ENCODE data around the gene ATXN2. TPM values are rescaled to one million over a fixed set of nuclear protein-coding genes. Genes with fewer than 3 reads are reported as not detected.

ATXN2 gene
- total RNA-seq, 6 experiments from 2014 or later, result 80.7 to 110 (median 91.9) TPM

DNA sequence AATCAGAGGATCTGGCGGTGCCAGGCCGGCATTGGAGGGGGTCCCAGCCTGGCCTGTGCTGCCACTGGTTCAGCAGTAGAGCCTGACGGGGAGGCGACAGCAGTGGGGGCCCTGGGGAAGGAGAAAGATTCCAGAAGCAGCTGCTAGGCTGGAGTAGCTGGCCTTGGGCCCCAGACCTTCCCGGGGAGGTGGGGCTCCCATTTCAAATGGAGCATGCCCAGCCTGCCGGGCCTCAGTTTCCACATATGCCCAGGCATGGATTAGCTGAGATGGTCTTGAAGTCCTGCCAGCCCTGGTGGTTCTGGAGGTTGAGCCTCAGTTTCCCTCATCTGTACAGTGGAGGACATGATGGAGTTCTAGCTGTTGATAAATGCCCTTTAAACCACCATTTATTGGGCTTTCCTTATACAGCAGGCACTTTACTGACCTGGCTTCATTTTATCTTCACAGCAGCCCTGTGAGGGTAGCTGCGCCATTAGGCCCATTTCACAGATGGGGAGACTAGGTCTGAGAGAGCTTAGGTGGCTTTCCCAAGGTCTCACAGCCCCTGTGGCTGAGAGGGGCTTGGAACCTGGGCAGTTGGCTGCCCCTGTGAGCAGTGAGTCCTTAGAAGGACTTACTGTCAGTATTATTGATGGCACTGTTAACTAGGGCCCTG lies 171.6 kb downstream of the ATXN2 start:
- H3K36me3 Mint-ChIP-seq (ENCODE audit: low read depth), result peaks cover 21% of the 10 kb centered on the region; the same call in 1 of the 2 replicates
- no peak overlapping the region for H3K27ac Mint-ChIP-seq
- H3K4me1 Mint-ChIP-seq (ENCODE audit: low read depth), result peaks cover 52% of the 10 kb centered on the region
- no peak for DNase-seq
- H3K9me3 Mint-ChIP-seq, result no peaks in the 10 kb centered on the region
- TF ChIP-seq, protein P1, sequence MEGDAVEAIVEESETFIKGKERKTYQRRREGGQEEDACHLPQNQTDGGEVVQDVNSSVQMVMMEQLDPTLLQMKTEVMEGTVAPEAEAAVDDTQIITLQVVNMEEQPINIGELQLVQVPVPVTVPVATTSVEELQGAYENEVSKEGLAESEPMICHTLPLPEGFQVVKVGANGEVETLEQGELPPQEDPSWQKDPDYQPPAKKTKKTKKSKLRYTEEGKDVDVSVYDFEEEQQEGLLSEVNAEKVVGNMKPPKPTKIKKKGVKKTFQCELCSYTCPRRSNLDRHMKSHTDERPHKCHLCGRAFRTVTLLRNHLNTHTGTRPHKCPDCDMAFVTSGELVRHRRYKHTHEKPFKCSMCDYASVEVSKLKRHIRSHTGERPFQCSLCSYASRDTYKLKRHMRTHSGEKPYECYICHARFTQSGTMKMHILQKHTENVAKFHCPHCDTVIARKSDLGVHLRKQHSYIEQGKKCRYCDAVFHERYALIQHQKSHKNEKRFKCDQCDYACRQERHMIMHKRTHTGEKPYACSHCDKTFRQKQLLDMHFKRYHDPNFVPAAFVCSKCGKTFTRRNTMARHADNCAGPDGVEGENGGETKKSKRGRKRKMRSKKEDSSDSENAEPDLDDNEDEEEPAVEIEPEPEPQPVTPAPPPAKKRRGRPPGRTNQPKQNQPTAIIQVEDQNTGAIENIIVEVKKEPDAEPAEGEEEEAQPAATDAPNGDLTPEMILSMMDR (IDR thresholded peaks at IDR 0.05), result no peak
- H3K27me3 Mint-ChIP-seq (ENCODE audit: insufficient read depth), result peaks cover 4% of the 10 kb centered on the region; the same call in 1 of the 2 replicates
- H3K4me3 Mint-ChIP-seq, result no peak overlapping the region

DNA sequence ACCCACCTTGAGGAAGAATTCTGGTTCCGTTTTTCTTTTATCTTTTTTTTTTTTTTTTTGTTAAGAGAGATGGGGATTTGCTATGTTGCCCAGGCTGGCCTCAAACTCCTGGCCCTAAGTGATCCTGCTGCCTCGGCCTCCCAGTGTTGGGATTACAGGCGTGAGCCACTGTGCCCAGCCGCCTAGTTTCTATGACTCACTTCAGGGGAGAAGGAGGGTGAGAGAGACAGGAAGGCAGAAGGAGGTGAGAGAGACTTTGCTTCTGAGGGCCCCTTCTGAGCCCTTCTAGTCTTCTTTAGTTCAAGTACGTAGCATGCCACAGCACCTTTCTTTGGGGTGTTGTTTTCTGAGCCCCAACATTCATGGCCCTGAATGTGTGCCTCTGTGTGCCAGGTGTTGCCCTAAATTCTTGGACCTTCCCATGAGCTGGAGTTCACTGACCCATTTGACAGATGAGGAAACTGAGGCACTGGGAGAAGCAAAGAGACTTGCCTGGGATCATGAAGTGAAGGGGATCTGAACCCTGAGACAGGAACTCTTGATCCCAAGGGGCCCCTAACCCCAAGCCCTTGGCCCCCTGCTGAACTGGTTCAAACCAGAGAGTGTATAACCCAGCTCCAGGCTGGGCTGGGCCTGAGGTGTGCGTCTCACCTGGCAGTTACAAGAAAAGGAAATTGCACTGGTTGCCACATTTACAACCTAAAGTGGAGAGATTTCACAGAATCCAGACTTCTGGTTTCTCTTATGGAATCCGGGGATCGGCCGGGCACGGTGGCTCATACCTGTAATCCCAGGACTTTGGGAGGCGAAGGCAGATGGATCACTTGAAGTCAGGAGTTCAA lies 172.6 kb downstream of the ATXN2 start:
- DNase-seq, result peak; percentile 49
- H3K36me3 Mint-ChIP-seq (ENCODE audit: low read depth), result peaks cover 12% of the 10 kb centered on the region; the same call in 1 of the 2 replicates
- H3K27ac Mint-ChIP-seq, result peak overlapping the region; percentile 62
- H3K9me3 Mint-ChIP-seq, result no peaks in the 10 kb centered on the region
- TF ChIP-seq, protein P1 (IDR thresholded peaks at IDR 0.05), result no peak
- H3K27me3 Mint-ChIP-seq (ENCODE audit: insufficient read depth), result peaks cover 5% of the 10 kb centered on the region; the same call in 1 of the 2 replicates
- no peak overlapping the region for H3K4me3 Mint-ChIP-seq
- H3K4me1 Mint-ChIP-seq (ENCODE audit: low read depth), result peaks cover 42% of the 10 kb centered on the region

DNA sequence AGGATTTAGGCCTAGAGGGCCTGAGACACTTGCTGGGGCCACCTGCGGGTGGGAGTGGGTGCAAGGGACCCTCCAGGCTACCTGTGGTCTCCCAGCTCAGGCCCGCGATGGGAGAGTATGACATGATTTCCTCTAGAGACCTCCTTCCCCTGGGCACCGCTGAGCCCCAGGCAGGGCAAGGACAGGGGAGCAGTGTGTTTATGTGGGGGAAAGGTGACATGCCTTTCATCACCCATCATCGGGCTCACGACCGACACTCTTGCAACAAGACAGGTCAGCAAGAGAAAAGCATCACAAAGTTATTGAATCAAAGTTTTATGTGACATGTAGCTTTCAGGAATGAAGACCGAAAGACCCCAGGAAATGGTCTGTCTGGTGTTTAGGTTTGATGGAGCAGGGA lies 173.5 kb downstream of the ATXN2 start:
- no peak for DNase-seq
- TF ChIP-seq, protein P1 (IDR thresholded peaks at IDR 0.05), result no peak
- H3K4me3 Mint-ChIP-seq, result peak overlapping the region; percentile 31; the same call in 1 of the 2 replicates
- peaks cover 15% of the 10 kb centered on the region for H3K36me3 Mint-ChIP-seq (ENCODE audit: low read depth)
- H3K27ac Mint-ChIP-seq, result peak overlapping the region; percentile 62
- peaks cover 35% of the 10 kb centered on the region for H3K4me1 Mint-ChIP-seq (ENCODE audit: low read depth)
- H3K9me3 Mint-ChIP-seq, result no peaks in the 10 kb centered on the region
- H3K27me3 Mint-ChIP-seq (ENCODE audit: insufficient read depth), result peaks cover 5% of the 10 kb centered on the region; the same call in 1 of the 2 replicates

DNA sequence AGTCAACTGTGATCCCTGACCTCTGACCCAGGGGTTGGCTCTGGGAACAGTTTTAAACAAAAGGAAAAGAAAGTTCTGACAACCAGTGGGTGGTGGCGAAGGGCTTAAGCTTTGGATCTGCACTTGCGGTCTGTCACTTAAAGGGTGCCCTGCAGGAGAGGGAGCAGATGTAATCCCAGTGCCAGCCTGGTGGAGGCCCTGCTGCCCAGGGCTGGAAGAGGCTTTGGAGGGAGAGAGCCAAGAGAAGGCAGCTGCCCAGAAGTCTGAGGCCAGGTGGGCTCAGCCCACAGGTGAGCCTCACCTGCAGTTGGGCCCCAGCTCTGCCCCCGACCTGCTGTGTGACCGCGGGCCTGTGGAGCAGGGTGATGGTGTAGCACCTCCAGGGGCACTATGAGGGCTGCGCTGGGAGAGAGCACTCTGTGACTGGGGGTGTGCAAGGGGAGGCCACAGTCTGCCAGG lies 174.3 kb downstream of the ATXN2 start:
- no peaks in the 10 kb centered on the region for H3K9me3 Mint-ChIP-seq
- H3K36me3 Mint-ChIP-seq (ENCODE audit: low read depth), result peaks cover 19% of the 10 kb centered on the region
- TF ChIP-seq, protein P1 (IDR thresholded peaks at IDR 0.05), result peak; percentile 25; the same call in 1 of the 2 replicates
- H3K27ac Mint-ChIP-seq, result peak overlapping the region; percentile 62
- peaks cover 29% of the 10 kb centered on the region for H3K4me1 Mint-ChIP-seq (ENCODE audit: low read depth)
- H3K27me3 Mint-ChIP-seq (ENCODE audit: insufficient read depth), result peaks cover 5% of the 10 kb centered on the region; the same call in 1 of the 2 replicates
- no peak for DNase-seq
- H3K4me3 Mint-ChIP-seq, result no peak overlapping the region; the same call in none of the 2 replicates

DNA sequence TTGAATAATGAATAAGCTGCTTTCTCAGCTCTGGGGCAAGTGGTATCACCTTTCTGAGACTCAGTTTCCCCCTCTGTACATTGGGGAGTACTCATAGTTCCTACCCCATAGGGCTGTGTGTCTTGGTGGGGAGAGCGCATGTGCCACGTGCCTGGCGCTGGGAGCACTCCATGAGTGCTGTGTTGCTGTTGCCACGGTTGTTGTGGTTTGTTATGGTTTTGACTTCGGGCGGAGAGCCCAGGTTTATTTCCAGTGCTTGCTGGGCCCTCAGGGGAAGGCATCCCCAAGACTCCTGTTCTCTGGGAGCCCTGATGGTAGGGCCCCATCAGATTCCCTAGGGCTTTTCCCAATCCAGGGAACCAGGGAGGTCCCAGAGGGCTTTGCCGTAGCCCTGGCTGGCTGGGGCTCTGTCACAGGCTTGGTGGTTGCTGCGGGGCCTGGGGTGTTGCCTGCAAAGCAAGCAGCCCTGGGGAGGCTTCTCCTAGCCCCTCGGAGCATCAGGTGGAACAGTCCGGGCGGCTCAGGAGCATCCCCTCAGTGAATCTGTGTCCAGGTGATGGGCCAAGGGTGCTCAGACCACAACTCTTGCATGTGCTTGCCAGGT lies 174.8 kb downstream of the ATXN2 start:
- H3K4me1 Mint-ChIP-seq (ENCODE audit: low read depth), result peaks cover 29% of the 10 kb centered on the region
- peaks cover 5% of the 10 kb centered on the region; the same call in 1 of the 2 replicates for H3K27me3 Mint-ChIP-seq (ENCODE audit: insufficient read depth)
- no peak for DNase-seq
- peaks cover 19% of the 10 kb centered on the region for H3K36me3 Mint-ChIP-seq (ENCODE audit: low read depth)
- H3K9me3 Mint-ChIP-seq, result no peaks in the 10 kb centered on the region
- no peak overlapping the region; the same call in 1 of the 2 replicates for H3K4me3 Mint-ChIP-seq
- peak overlapping the region; percentile 51; the same call in 1 of the 2 replicates for H3K27ac Mint-ChIP-seq
- TF ChIP-seq, protein P1 (IDR thresholded peaks at IDR 0.05), result no peak

Data from HFFc6 (cell line).